NB4 (cell line): ENCODE measurements around the gene NFAM1.

ENCODE experiments used
- POLR2A ChIP-seq: IDR thresholded peaks from 2 replicates; pipeline ENCODE4 v1.6.1; 2011; ENCODE audit warnings: mild to moderate bottlenecking; ENCODE audit not compliant: insufficient read length; ENCODE audit errors: extremely low read depth
- TF ChIP-seq, protein P1 (sequence below): IDR thresholded peaks from one replicate; pipeline ENCODE4 v1.5.1; 2012; ENCODE audit warnings: low read depth, low read length

DNA sequence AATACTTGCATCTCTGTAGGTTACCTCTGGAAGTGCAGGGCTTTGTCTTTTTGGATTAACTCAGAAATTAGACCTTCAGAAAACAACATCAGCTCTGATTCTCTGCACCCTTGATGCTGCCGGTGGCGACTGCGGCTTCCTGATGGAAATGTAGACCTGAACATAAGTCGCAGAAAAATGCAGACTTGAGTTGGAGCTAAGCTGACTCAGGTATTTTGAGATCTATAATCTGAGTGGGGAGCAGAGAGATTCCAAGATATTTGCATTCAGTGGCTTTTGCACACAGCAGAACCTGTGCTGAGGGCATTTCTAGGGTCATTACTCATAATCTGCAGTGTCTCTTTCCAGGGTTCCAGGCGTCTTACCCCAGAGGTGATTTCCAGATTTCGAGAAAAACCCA lies 18.7 kb upstream of the NFAM1 start:
- no peak for TF ChIP-seq POLR2A
- TF ChIP-seq, protein P1, sequence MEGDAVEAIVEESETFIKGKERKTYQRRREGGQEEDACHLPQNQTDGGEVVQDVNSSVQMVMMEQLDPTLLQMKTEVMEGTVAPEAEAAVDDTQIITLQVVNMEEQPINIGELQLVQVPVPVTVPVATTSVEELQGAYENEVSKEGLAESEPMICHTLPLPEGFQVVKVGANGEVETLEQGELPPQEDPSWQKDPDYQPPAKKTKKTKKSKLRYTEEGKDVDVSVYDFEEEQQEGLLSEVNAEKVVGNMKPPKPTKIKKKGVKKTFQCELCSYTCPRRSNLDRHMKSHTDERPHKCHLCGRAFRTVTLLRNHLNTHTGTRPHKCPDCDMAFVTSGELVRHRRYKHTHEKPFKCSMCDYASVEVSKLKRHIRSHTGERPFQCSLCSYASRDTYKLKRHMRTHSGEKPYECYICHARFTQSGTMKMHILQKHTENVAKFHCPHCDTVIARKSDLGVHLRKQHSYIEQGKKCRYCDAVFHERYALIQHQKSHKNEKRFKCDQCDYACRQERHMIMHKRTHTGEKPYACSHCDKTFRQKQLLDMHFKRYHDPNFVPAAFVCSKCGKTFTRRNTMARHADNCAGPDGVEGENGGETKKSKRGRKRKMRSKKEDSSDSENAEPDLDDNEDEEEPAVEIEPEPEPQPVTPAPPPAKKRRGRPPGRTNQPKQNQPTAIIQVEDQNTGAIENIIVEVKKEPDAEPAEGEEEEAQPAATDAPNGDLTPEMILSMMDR, result no peak
